ENCODE results near the gene TLCD3A. TPM values are rescaled to one million over a fixed set of nuclear protein-coding genes. Genes with fewer than 3 reads are reported as not detected.
"Not testable (repeated sequence)": the region's sequence is repeated elsewhere in the genome, so short reads cannot be mapped to it uniquely, and the experiment has no call there.

Gene TLCD3A
- total RNA-seq, 1 donor from 2014 or later: 17.9 TPM

GRCh38 chr17:750431-751037 is 18.1 kb downstream of the TLCD3A start:
- DNase-seq: no peak

GRCh38 chr17:751269-752001 is 19.0 kb downstream of the TLCD3A start:
- DNase-seq: peak; percentile 44

GRCh38 chr17:752002-752619 is 19.7 kb downstream of the TLCD3A start, which contains the start of gene GEMIN4:
Gene GEMIN4 (minus strand): TSS chr17:752264. CDS start chr17:752142, 122 bp downstream.
- peak; percentile 93 for DNase-seq

- DNase-seq: peak; percentile 74
Observed at GRCh38 chr17:752620-753219, 20.3 kb downstream of the TLCD3A start.

GRCh38 chr17:753418-753817 is 21.0 kb downstream of the TLCD3A start:
- DNase-seq: no peak

GRCh38 chr17:755319-755961 is 23.0 kb downstream of the TLCD3A start:
- not testable (repeated sequence) for DNase-seq

- DNase-seq: peak; percentile 50
Observed at GRCh38 chr17:756010-756567, 23.7 kb downstream of the TLCD3A start.

GRCh38 chr17:759964-760363 is 27.6 kb downstream of the TLCD3A start:
- DNase-seq: no peak

GRCh38 chr17:760371-760770 is 28.0 kb downstream of the TLCD3A start:
- DNase-seq: no peak

- no peak for DNase-seq
Observed at GRCh38 chr17:767076-767475, 34.7 kb downstream of the TLCD3A start.

GRCh38 chr17:773016-773415 is 40.6 kb downstream of the TLCD3A start:
- no peak for DNase-seq

- peak; percentile 40 for DNase-seq
Observed at GRCh38 chr17:773467-774312, 41.3 kb downstream of the TLCD3A start.

GRCh38 chr17:774313-774584 is 41.9 kb downstream of the TLCD3A start:
- DNase-seq: no peak

GRCh38 chr17:778096-778495 is 45.7 kb downstream of the TLCD3A start:
- DNase-seq: no peak

GRCh38 chr17:781805-782731 is 49.7 kb downstream of the TLCD3A start, which contains the start of the genes GLOD4 and MRM3:
Gene GLOD4 (minus strand): TSS chr17:782280. CDS start chr17:782255, 25 bp downstream.
Gene MRM3 (plus strand): TSS chr17:782353. CDS start chr17:782379, 26 bp downstream.
- peak; percentile 95 for DNase-seq

- no peak for DNase-seq
Observed at GRCh38 chr17:784143-784542, 51.7 kb downstream of the TLCD3A start.

GRCh38 chr17:785901-786300 is 53.5 kb downstream of the TLCD3A start:
- DNase-seq: not testable (repeated sequence)

- no peak for DNase-seq
Observed at GRCh38 chr17:787641-788221, 55.3 kb downstream of the TLCD3A start.

GRCh38 chr17:788551-788950 is 56.2 kb downstream of the TLCD3A start:
- no peak for DNase-seq
